Right cardiac atrium (tissue), 5 donors: ENCODE measurements around the gene SPR. TPM values are rescaled to one million over a fixed set of nuclear protein-coding genes. Genes with fewer than 3 reads are reported as not detected.

ENCODE experiments used
- ATAC-seq, 2 donors: fragments of 200-7000 bp; cut with Tn5 transposase; one replicate each; pipeline versions ENCODE4 v1.8.0 to v1.9.1; 2020; ENCODE audit warnings: moderate library complexity in 2 of 2, mild to moderate bottlenecking in 1 of 2
- DNase-seq, 3 donors: peaks; one replicate each; pipeline ENCODE4 v3.0.0-alpha.2; 2020
- H3K27ac ChIP-seq: one replicate; pipeline ENCODE4 v1.5.1; 2013; ENCODE audit warnings: mild to moderate bottlenecking, low read length, control low read depth, moderate library complexity
- H3K27me3 ChIP-seq: one replicate; pipeline ENCODE4 v1.6.1; 2013; ENCODE audit not compliant: control insufficient read depth, insufficient read depth
- H3K4me1 ChIP-seq: one replicate; pipeline ENCODE4 v1.6.1; 2013; ENCODE audit warnings: low read length; ENCODE audit not compliant: control insufficient read depth, insufficient read depth
- H3K4me3 ChIP-seq: one replicate; pipeline ENCODE4 v1.5.1; 2013; ENCODE audit warnings: low read length, control low read depth
- H3K9me3 ChIP-seq: one replicate; pipeline ENCODE4 v1.6.1; 2013; ENCODE audit warnings: low read length; ENCODE audit not compliant: control insufficient read depth
- WGBS: extraction: QIAGEN DNeasy Blood & Tissue Kit; methylation state at CpG from one replicate; pipeline ENCODE4 v1.1.7; 2013; 5-methylcytosine and 5-hydroxymethylcytosine counted together
- intact Hi-C, 4 donors: fragments of 100-400 bp; cut with DNase I; formaldehyde crosslinking; loops; one replicate each; pipeline versions ENCODE4 v1.11.0 to v1.14.0; 2022 to 2023
- polyA plus RNA-seq: library from polyadenylated mRNA; stranded (reverse); fragments of 200-250 nt; gene quantifications from one replicate; pipeline ENCODE4 v1.2.3, GENCODE V29; 2013
- total RNA-seq, 4 donors: library from RNA; stranded (reverse); fragmentation: NEBNext Ultra II Directional; extraction: Animal tissue kit (Norgen Biotek cat#: 25700); gene quantifications; one replicate each; pipeline ENCODE4 v1.2.1, GENCODE V29; 2021
- donor health status: healthy with polysubstance abuse.
- donor health status: DM: no; HTN: yes; CAD: no.
- donor health status: DM: no; HTN: no; CAD: no.
- donor health status: DM: no; HTN: yes; CAD: no; lungs with severe emphysema.
- donor health status: DM: yes; HTN: yes; CAD: no.

The SPR gene
- total and polyA plus RNA-seq, 5 donors = 35.9 to 56.3 (median 48.4) TPM

DNA sequence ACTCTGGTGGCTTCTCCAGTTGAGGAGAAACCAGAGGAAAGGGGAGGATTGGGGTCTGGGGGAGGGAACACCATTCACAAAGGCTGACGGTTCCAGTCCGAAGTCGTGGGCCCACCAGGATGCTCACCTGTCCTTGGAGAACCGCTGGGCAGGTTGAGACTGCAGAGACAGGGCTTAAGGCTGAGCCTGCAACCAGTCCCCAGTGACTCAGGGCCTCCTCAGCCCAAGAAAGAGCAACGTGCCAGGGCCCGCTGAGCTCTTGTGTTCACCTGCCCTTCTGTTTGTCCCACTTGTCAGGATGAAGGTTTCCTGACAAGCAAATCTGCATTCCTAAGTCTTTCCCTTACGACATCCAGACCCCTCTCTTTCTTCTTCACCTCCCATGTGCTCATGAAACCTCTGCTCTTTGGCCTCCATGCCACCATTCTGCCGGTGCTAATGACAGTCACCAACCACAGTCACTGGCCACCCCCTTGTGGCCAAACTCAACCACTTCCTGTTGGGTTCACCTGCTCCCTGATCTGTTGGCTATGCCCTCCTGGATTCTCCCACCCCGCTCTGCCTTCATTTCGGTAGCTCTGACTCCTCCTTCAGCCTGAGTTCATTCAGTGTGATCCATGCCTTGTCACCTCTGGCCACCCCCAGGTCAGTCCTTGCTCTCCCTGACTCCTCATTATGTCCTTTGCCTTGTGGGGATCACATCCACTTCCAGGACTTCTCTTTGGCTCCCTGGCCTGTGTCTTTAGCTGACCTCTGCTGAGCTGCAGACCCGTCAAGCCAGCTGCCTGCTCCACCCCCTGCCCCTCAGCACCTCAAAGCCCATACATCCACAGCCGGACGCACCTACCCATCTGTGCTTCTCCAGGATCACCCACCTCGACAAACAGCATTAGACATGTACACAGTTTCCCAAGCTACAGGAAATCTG lies 47.7 kb downstream of the SPR start:
- ATAC-seq = no peak
- Histone ChIP-seq H3K4me1 (no peaks in the 10 kb centered on the region), H3K27me3 (no peaks in the 10 kb centered on the region), H3K9me3 (no peaks in the 10 kb centered on the region), H3K4me3 (no peak overlapping the region), H3K27ac (no peak overlapping the region)
- 77% methylated on average over 14 of the region's 14 CpGs for WGBS
- peak in 2 of 3 donors; percentile 18 to 30 for DNase-seq
- intact Hi-C loops = no loop called here

DNA sequence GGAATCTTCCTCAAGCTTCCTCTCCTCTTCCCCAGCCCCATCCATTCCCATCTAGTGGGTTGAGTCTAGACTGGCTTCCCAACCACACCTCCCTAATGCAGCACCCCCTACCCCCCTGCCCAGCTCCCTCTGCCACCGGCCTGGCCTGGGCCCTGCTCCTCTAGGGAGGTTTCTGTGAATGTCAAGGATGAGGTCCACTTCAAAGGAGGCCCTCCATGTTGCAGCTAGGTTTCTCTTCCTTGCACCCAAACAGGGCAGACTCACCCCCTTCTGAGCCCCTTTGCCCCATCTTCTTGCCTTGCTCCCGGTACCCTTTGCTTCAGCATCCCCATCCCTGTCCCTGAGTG lies 48.4 kb downstream of the SPR start:
- no peak overlapping the region for H3K4me3 ChIP-seq
- WGBS = 92% methylated on average over 2 of the region's 2 CpGs

GRCh38 chr2:72936660-72937355 lies 49.6 kb downstream of the SPR start:
- H3K4me3 ChIP-seq = no peak overlapping the region
- H3K4me1 ChIP-seq = no peaks in the 10 kb centered on the region
- 60% methylated on average over 19 of the region's 19 CpGs for WGBS
- no peak for ATAC-seq
- no peak overlapping the region for H3K27ac ChIP-seq
- H3K27me3 ChIP-seq = no peaks in the 10 kb centered on the region
- H3K9me3 ChIP-seq = no peaks in the 10 kb centered on the region
- peak in 1 of 3 donors; percentile 33 for DNase-seq
- intact Hi-C loops = no loop called here

More for the DNA sequence above, 48.4 kb downstream of the SPR start:
- Histone ChIP-seq H3K27me3 (no peaks in the 10 kb centered on the region), H3K27ac (no peak overlapping the region), H3K4me1 (no peaks in the 10 kb centered on the region), H3K9me3 (no peaks in the 10 kb centered on the region)
- intact Hi-C loops = no loop called here
- DNase-seq (peak in 2 of 3 donors; percentile 11 to 25), ATAC-seq (no peak)

DNA sequence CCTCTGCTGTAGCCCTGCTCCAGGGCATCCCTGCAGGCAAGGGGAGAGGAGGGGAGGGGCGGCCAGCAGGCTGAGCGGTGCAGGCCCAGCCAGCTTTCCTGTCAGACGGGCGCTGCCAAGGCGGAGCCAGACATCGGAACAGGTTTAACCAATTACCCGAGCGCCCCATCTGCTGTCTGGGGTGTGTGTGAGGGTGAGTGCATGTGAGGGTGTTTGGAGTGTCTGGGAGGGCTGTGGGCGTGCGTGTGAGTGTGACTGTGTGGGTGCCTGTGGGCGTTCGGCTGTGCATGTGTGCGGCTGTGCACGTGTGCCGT lies 50.1 kb downstream of the SPR start:
- peak; percentile 8 to 42 (median 20) for DNase-seq

GRCh38 chr2:72938455-72938854 lies 51.2 kb downstream of the SPR start:
- H3K27ac ChIP-seq = no peak overlapping the region
- no peaks in the 10 kb centered on the region for H3K9me3 ChIP-seq
- WGBS = 77% methylated on average over 5 of the region's 5 CpGs
- no peak overlapping the region for H3K4me3 ChIP-seq
- ATAC-seq (no peak), DNase-seq (peak in 1 of 3 donors; percentile 15)
- no peaks in the 10 kb centered on the region for H3K27me3 ChIP-seq
- H3K4me1 ChIP-seq = no peaks in the 10 kb centered on the region
- intact Hi-C loops = no loop called here

More for the DNA sequence above, 50.1 kb downstream of the SPR start:
- Histone ChIP-seq H3K9me3 (no peaks in the 10 kb centered on the region), H3K4me3 (no peak overlapping the region), H3K27me3 (no peaks in the 10 kb centered on the region), H3K27ac (no peak overlapping the region), H3K4me1 (no peaks in the 10 kb centered on the region)
- intact Hi-C loops = no loop called here
- 79% methylated on average over 15 of the region's 15 CpGs for WGBS
- no peak for ATAC-seq

DNA sequence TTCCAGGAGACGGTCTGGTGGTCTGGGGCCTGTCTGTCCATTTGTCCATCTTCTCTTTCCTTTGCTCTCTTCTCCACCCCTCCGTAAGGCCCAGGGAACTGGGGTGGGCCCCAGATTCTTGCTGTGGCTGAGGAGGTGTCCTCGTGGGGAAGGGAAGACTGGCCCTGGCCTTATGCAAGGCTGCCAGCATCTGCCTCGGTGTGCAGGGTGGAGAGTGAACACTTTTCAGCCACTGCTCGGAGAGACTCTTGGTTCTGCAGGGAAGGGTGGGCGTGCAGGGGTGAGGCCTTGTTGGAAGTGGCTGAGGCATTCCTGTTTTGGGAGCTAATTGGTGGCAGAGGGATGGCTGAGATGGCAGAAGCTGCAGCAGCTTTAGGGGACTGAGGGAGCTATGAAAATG lies 53.2 kb downstream of the SPR start:
- Histone ChIP-seq H3K9me3 (no peaks in the 10 kb centered on the region), H3K4me1 (no peaks in the 10 kb centered on the region), H3K27ac (no peak overlapping the region), H3K4me3 (no peak overlapping the region), H3K27me3 (no peaks in the 10 kb centered on the region)
- WGBS = 83% methylated on average over 6 of the region's 6 CpGs
- DNase-seq (peak in 1 of 3 donors; percentile 10), ATAC-seq (no peak)
- intact Hi-C loops = no loop called here

DNA sequence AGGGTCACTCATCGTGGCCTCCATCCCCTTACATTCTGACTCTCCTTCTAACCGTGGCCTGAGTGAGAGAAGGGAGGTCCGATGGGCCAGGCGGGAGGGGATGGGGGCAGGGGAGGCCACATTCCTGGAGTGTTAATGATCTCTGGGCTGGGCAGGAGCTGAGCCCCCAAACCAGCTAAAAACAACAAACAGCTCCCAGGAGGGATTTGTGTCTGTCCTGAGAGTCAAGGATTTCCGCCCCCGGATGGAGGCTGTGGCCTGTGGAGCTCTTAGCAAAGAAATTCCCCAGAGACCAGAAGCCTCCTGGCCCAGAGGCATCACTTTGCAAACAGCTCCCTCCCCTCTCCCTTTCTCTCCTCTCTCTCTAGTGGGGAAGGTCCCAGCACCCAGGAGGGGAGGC lies 53.6 kb downstream of the SPR start:
- Histone ChIP-seq H3K4me3 (no peak overlapping the region), H3K9me3 (no peaks in the 10 kb centered on the region), H3K27me3 (no peaks in the 10 kb centered on the region), H3K27ac (no peak overlapping the region), H3K4me1 (no peaks in the 10 kb centered on the region)
- peak in 2 of 3 donors; percentile 10 to 37 for DNase-seq
- intact Hi-C loops = no loop called here
- WGBS = 71% methylated on average over 6 of the region's 6 CpGs
- no peak for ATAC-seq

Other genes starting within 250 kb of the SPR start
- gene EXOC6B, start 61.4 kb upstream of the SPR start, total RNA-seq = 100 to 1,000 TPM in 3 of 4 donors, 10 to 100 TPM in 1; 93.6 to 127 (median 121) TPM
- 17.5 TPM for gene EXOC6B, start 61.4 kb upstream of the SPR start, polyA plus RNA-seq
- gene EMX1, start 30.1 kb downstream of the SPR start, total RNA-seq = not detected
- gene EMX1, start 30.1 kb downstream of the SPR start, polyA plus RNA-seq = 0.18 TPM
- 10 to 100 TPM; 10.1 to 12.1 (median 10.8) TPM for gene SFXN5, start 184.3 kb downstream of the SPR start, total RNA-seq
- 7.6 TPM for gene SFXN5, start 184.3 kb downstream of the SPR start, polyA plus RNA-seq
- 10 to 100 TPM; 23.6 to 27.3 (median 25.9) TPM for gene RAB11FIP5, start 225.5 kb downstream of the SPR start, total RNA-seq
- gene RAB11FIP5, start 225.5 kb downstream of the SPR start, polyA plus RNA-seq = 17.2 TPM